ENCODE data around the gene CALU. TPM values are rescaled to one million over a fixed set of nuclear protein-coding genes. Genes with fewer than 3 reads are reported as not detected.

Gene CALU
- polyA plus RNA-seq, 1 donor from 2014 or later, result 38.1 TPM

GRCh38 chr7:128790315-128791041 is 51.3 kb downstream of the CALU start:
- peak overlapping the region; percentile 69 for H2AFZ ChIP-seq (ENCODE audit: low read depth, low read length)
- no peaks in the 10 kb centered on the region for H3K27me3 ChIP-seq (ENCODE audit: insufficient read depth, low read depth, low read length)
- H3K4me3 ChIP-seq (ENCODE audit: low read length), result peak overlapping the region; percentile 98
- H3K36me3 ChIP-seq (ENCODE audit: insufficient read depth, low read length), result no peaks in the 10 kb centered on the region
- TF ChIP-seq REST (IDR thresholded peaks at IDR 0.05; ENCODE audit: borderline replicate concordance) (no peak), EP300 (conservative IDR thresholded peaks at IDR 0.05; ENCODE audit: poor library complexity, severe bottlenecking) (no peak), TAF1 (IDR thresholded peaks at IDR 0.05; ENCODE audit: low read depth) (no peak), EZH2 (IDR thresholded peaks at IDR 0.05; ENCODE audit: borderline replicate concordance, insufficient read depth, low read length, poor library complexity, severe bottlenecking) (no peak), POLR2AphosphoS5 (IDR thresholded peaks at IDR 0.05) (no peak), SMC3 (conservative IDR thresholded peaks at IDR 0.05; ENCODE audit: poor library complexity) (no peak), CTCF (IDR thresholded peaks at IDR 0.05; ENCODE audit: poor library complexity, severe bottlenecking) (no peak), RAD21 (conservative IDR thresholded peaks at IDR 0.05) (no peak), MXI1 (conservative IDR thresholded peaks at IDR 0.05; ENCODE audit: poor library complexity, severe bottlenecking) (no peak)
- H3K9me2 ChIP-seq (ENCODE audit: insufficient read depth, low read length), result no peaks in the 10 kb centered on the region
- H3K9me3 ChIP-seq (ENCODE audit: low read length), result no peaks in the 10 kb centered on the region
- no peak overlapping the region for H3K27ac ChIP-seq (ENCODE audit: low read length)
- peaks cover 6% of the 10 kb centered on the region for H3K79me2 ChIP-seq (replicated peaks; ENCODE audit: insufficient read depth, low read length)
- H4K20me1 ChIP-seq (ENCODE audit: insufficient read depth), result no peaks in the 10 kb centered on the region
- H3F3A ChIP-seq (ENCODE audit: insufficient read depth, low read length, poor library complexity, severe bottlenecking), result no peaks in the 10 kb centered on the region
- peak overlapping the region; percentile 92 for H3K9ac ChIP-seq (ENCODE audit: low read length)
- H3K4me2 ChIP-seq (ENCODE audit: low read length), result peak overlapping the region; percentile 44

- H2AFZ ChIP-seq (ENCODE audit: low read depth, low read length), result peak within 1 kb of the TSS; percentile 88
- peak within 1 kb of the TSS; percentile 92 for H3K9ac ChIP-seq (ENCODE audit: low read length)
- peak within 1 kb of the TSS; percentile 52 for H3K27ac ChIP-seq (ENCODE audit: low read length)
These were observed 52.2 kb downstream of the CALU start, which contains the start of gene CCDC136 for GRCh38 chr7:128791121-128791971. Gene CCDC136 (plus strand): TSS chr7:128791968. CDS start chr7:128792412, 444 bp downstream.

More at GRCh38 chr7:128791121-128791971, 52.2 kb downstream of the CALU start, which contains the start of gene CCDC136:
- Histone ChIP-seq H3F3A (ENCODE audit: insufficient read depth, low read length, poor library complexity, severe bottlenecking) (no peaks in the 10 kb centered on the region), H3K4me3 (ENCODE audit: low read length) (peak within 1 kb of the TSS; percentile 98), H3K9me2 (ENCODE audit: insufficient read depth, low read length) (no peaks in the 10 kb centered on the region), H3K79me2 (replicated peaks; ENCODE audit: insufficient read depth, low read length) (peaks cover 6% of the 10 kb centered on the region), H3K4me2 (ENCODE audit: low read length) (peak within 1 kb of the TSS; percentile 65), H3K27me3 (ENCODE audit: insufficient read depth, low read depth, low read length) (no peaks in the 10 kb centered on the region), H3K36me3 (ENCODE audit: insufficient read depth, low read length) (no peaks in the 10 kb centered on the region), H4K20me1 (ENCODE audit: insufficient read depth) (no peaks in the 10 kb centered on the region), H3K9me3 (ENCODE audit: low read length) (no peaks in the 10 kb centered on the region)
- no peak for TF ChIP-seq EP300 (conservative IDR thresholded peaks at IDR 0.05; ENCODE audit: poor library complexity, severe bottlenecking)
- TF ChIP-seq SMC3 (conservative IDR thresholded peaks at IDR 0.05; ENCODE audit: poor library complexity), result no peak
- TF ChIP-seq EZH2 (IDR thresholded peaks at IDR 0.05; ENCODE audit: borderline replicate concordance, insufficient read depth, low read length, poor library complexity, severe bottlenecking), result no peak
- TF ChIP-seq POLR2AphosphoS5 (IDR thresholded peaks at IDR 0.05), result peak; percentile 30
- TF ChIP-seq REST (IDR thresholded peaks at IDR 0.05; ENCODE audit: borderline replicate concordance), result peak; percentile 54
- TF ChIP-seq MXI1 (conservative IDR thresholded peaks at IDR 0.05; ENCODE audit: poor library complexity, severe bottlenecking), result no peak
- TF ChIP-seq CTCF (IDR thresholded peaks at IDR 0.05; ENCODE audit: poor library complexity, severe bottlenecking), result no peak
- TF ChIP-seq RAD21 (conservative IDR thresholded peaks at IDR 0.05), result peak; percentile 15
- TF ChIP-seq TAF1 (IDR thresholded peaks at IDR 0.05; ENCODE audit: low read depth), result peak; percentile 56
